GM19035 (cell line): Measurements from ENCODE around the gene COG5.
"Not testable (repeated sequence)": the region's sequence is repeated elsewhere in the genome, so short reads cannot be mapped to it uniquely, and the experiment has no call there.

Experiments used
- ATAC-seq: cut with Tn5 transposase; IDR thresholded peaks from one replicate; pipeline ENCODE4 v1.9.1; 2021; ENCODE audit not compliant: unreplicated experiment

The COG5 gene

GRCh38 chr7:107580716-107581383 is 17.1 kb upstream of the COG5 start:
- ATAC-seq, result no peak

GRCh38 chr7:107579885-107580715 is 16.4 kb upstream of the COG5 start, which contains the start of gene BCAP29:
TSS of gene BCAP29 (plus strand) at chr7:107580246. CDS start at chr7:107580773, 527 bp downstream.
- peak; percentile 92 for ATAC-seq

GRCh38 chr7:107579554-107579884 is 15.8 kb upstream of the COG5 start:
- no peak for ATAC-seq

GRCh38 chr7:107573537-107573936 is 9.8 kb upstream of the COG5 start:
- ATAC-seq, result no peak

GRCh38 chr7:107570298-107570697 is 6.6 kb upstream of the COG5 start:
- no peak for ATAC-seq

GRCh38 chr7:107564553-107565298 is 1.0 kb upstream of the COG5 start:
- ATAC-seq, result no peak

- ATAC-seq, result peak; percentile 66
Measured at GRCh38 chr7:107563081-107563774, 492 bp downstream of the COG5 start.

GRCh38 chr7:107560898-107561516 is 2.7 kb downstream of the COG5 start:
- no peak for ATAC-seq

- no peak for ATAC-seq
Measured at GRCh38 chr7:107559864-107560263, 3.9 kb downstream of the COG5 start.

- ATAC-seq, result no peak
Measured at GRCh38 chr7:107555893-107556292, 7.8 kb downstream of the COG5 start.

GRCh38 chr7:107551936-107552335 is 11.8 kb downstream of the COG5 start:
- ATAC-seq, result no peak

- no peak for ATAC-seq
Measured at GRCh38 chr7:107544848-107545591, 18.7 kb downstream of the COG5 start.

GRCh38 chr7:107543338-107543993 is 20.3 kb downstream of the COG5 start:
- no peak for ATAC-seq

GRCh38 chr7:107538001-107538400 is 25.7 kb downstream of the COG5 start:
- ATAC-seq, result no peak

GRCh38 chr7:107537228-107537627 is 26.5 kb downstream of the COG5 start:
- ATAC-seq, result not testable (repeated sequence)

GRCh38 chr7:107534139-107534538 is 29.6 kb downstream of the COG5 start:
- no peak for ATAC-seq

GRCh38 chr7:107530751-107531150 is 33.0 kb downstream of the COG5 start:
- no peak for ATAC-seq

GRCh38 chr7:107528461-107528860 is 35.3 kb downstream of the COG5 start:
- no peak for ATAC-seq

- no peak for ATAC-seq
Measured at GRCh38 chr7:107527196-107527595, 36.5 kb downstream of the COG5 start.
